ENCODE results near the gene UTF1.

UTF1 gene

DNA sequence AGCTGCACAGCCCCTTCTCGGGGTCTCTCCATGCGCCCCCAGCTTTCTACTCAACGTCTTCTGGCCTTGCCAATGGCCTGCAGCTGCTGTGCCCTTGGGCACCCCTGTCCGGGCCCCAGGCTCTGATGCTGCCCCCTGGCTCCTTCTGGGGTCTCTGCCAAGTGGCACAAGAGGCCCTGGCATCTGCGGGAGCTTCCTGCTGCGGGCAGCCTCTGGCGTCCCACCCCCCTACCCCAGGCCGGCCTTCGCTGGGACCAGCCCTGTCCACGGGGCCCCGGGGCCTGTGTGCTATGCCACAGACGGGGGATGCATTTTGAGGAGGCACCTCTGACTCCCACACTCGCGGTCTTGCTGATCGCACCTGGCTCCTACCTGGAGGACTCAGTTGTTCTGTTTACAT is 10.0 kb downstream of the UTF1 start:
- DNase-seq (ENCODE audit: low read depth), result no peak
- H3K4me3 ChIP-seq (ENCODE audit: control insufficient read depth, low read depth, low read length), result no peak overlapping the region
- no peak for TF ChIP-seq CTCF (conservative IDR thresholded peaks at IDR 0.05; ENCODE audit: control insufficient read depth, insufficient read depth, low read depth, low read length)

DNA sequence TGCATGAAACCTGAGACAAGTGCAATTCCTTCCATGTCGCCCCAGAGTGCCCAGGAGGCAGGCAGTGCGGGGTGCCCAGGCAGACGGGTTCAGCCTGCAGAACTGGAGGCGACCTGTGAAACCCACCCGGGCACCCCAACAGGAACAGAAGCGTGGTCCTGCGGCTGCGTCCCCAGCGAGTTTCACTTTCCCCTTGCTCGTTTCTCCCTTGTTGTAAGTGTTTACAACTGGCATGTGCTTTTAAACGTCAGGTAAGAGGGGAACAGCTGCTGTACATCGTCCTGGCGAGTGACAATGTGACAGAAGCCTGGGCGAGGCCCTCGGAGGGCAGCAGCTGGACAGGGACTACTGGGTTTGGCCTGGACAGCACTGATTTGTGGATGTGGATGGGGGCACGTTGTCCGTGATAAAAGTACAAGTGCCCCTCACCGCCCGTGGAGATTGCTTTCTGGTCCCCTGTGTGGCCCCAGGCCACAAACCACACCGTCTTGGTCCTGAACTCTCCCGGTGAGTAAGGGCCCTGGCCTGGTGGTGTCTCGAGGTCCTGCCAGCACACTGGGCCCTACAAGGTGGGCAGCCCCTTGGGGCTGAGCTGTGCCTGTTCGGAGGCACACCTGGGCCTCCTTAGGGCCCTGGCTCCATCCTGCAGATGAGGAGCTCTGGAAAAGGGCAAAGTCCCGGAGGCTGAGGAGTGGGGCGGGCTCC is 11.6 kb downstream of the UTF1 start:
- DNase-seq (ENCODE audit: low read depth), result no peak
- H3K4me3 ChIP-seq (ENCODE audit: control insufficient read depth, low read depth, low read length), result no peak overlapping the region
- TF ChIP-seq CTCF (conservative IDR thresholded peaks at IDR 0.05; ENCODE audit: control insufficient read depth, insufficient read depth, low read depth, low read length), result no peak

GRCh38 chr10:133242611-133243356 is 12.8 kb downstream of the UTF1 start:
- peak; percentile 70 for DNase-seq (ENCODE audit: low read depth)
- no peak overlapping the region for H3K4me3 ChIP-seq (ENCODE audit: control insufficient read depth, low read depth, low read length)
- TF ChIP-seq CTCF (conservative IDR thresholded peaks at IDR 0.05; ENCODE audit: control insufficient read depth, insufficient read depth, low read depth, low read length), result no peak

DNA sequence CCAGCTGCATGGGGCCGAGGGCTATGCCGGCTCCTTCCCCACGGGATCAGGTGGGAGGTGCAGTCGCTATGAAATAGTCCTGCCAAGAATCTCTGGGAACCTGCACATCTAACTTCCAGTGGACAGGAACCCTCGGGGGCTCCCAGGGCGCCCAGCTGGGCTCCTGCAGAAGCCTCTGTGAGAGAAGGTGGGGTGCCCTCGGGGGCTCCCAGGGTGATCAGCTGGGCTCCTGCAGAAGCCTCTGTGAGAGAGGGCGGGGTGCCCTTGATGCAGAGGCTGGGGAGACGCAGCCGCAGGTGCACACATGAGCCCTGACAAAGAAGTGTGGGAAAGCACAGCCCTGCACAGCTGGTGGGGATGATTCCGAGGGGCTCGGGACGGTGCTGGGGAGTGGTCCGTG is 13.6 kb downstream of the UTF1 start:
- no peak overlapping the region for H3K4me3 ChIP-seq (ENCODE audit: control insufficient read depth, low read depth, low read length)
- no peak for TF ChIP-seq CTCF (conservative IDR thresholded peaks at IDR 0.05; ENCODE audit: control insufficient read depth, insufficient read depth, low read depth, low read length)
- DNase-seq (ENCODE audit: low read depth), result no peak

DNA sequence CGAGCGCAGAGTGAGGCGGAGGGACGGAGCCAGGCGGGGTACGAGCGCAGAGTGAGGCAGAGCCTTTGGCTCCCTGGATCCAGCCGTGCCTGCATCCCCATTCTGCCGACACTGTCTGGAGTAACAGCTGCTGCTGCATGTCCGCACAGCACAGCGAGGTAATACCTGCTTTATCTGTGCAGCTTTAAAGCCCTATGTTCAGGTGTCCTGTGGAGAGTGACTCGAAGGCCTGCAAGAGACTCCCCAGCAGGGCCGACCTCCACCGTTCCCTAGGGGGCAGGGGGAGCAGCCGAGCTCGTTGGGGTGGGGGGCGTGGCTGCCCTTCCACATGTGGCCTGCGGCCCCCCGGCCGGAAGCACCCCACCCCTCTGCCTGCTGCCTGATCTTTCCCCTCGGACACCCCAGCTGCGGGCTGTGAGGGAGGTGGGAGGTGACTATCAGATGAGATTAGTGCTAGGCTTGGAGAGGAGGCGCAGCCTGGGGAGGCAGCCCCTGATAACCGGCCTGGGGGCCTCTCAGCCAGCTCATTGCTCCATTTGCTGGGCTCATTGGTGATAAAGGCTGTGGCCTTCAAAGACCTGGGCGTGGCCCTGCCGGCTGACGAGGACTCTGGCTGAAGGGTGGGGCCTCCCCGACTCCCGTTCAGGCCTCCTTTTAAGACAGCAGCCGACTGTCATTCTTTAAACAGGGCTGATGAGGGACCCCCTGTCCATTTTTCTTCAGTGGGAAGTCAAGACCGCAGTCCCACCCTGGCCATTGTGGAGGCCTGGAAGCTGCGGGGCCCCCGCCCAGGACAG is 15.6 kb downstream of the UTF1 start:
- no peak overlapping the region for H3K4me3 ChIP-seq (ENCODE audit: control insufficient read depth, low read depth, low read length)
- no peak for DNase-seq (ENCODE audit: low read depth)
- TF ChIP-seq CTCF (conservative IDR thresholded peaks at IDR 0.05; ENCODE audit: control insufficient read depth, insufficient read depth, low read depth, low read length), result no peak

DNA sequence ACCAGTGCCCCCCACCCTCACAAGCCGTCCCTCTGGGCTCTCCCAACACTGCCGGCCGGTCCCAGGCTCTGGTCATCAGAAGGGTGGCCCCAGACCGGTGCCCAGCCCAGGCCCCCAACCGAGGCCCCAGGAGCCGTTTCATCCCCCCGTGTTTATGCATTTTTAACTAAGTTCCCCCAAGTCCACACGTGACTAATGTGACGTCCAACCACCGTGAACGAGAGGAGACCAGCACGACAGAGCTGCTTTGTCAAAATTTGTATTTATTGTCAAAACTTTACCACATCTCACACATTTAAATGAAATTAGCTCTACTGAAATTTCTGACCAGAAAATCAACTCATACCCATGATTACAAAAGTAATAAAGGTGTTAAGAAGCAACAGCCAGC is 16.2 kb downstream of the UTF1 start:
- no peak for TF ChIP-seq CTCF (conservative IDR thresholded peaks at IDR 0.05; ENCODE audit: control insufficient read depth, insufficient read depth, low read depth, low read length)
- DNase-seq (ENCODE audit: low read depth), result no peak
- H3K4me3 ChIP-seq (ENCODE audit: control insufficient read depth, low read depth, low read length), result no peak overlapping the region

Data from fibroblast of mammary gland (primary cell).